Sigmoid colon (tissue), 7 donors: ENCODE measurements around the gene HBA1. TPM values are rescaled to one million over a fixed set of nuclear protein-coding genes. Genes with fewer than 3 reads are reported as not detected.
"Not testable (repeated sequence)": the region's sequence is repeated elsewhere in the genome, so short reads cannot be mapped to it uniquely, and the experiment has no call there.

ENCODE experiments used
- DNase-seq: peaks from one replicate; pipeline ENCODE4 v3.0.0-alpha.2; 2019
- H3K27ac ChIP-seq, 4 donors: fragments of 200-600 bp; sonication (generic); one replicate each; pipeline ENCODE4 v1.5.1; 2016 to 2019; ENCODE audit warnings: mild to moderate bottlenecking in 1 of 4
- H3K27me3 ChIP-seq, 3 donors: fragments of 200-600 bp; sonication (generic); one replicate each; pipeline ENCODE4 v1.5.1; 2019; ENCODE audit warnings: mild to moderate bottlenecking in 1 of 3
- H3K36me3 ChIP-seq, 4 donors: fragments of 200-600 bp; sonication (generic); one replicate each; pipeline ENCODE4 v1.5.1; 2016 to 2019
- H3K4me1 ChIP-seq, 4 donors: fragments of 200-600 bp; sonication (generic); one replicate each; pipeline ENCODE4 v1.5.1; 2017 to 2019
- H3K4me3 ChIP-seq, 4 donors: fragments of 200-600 bp; sonication (generic); one replicate each; pipeline ENCODE4 v1.5.1; 2017 to 2019; ENCODE audit warnings: mild to moderate bottlenecking in 2 of 4, moderate library complexity in 1 of 4
- H3K9me3 ChIP-seq, 4 donors: fragments of 200-600 bp in 3 of 4; sonication (generic) in 3 of 4; one replicate each; pipeline versions ENCODE4 v1.5.1 to v1.6.1; 2013 to 2019
- CTCF ChIP-seq, 4 experiments: fragments of 450-650 bp in 3 of 4; fragments of 200-600 bp in 1 of 4; IDR thresholded peaks; one replicate each; pipeline ENCODE4 v1.5.1; 2016 to 2019; ENCODE audit warnings: antibody characterized with exemption in 4 of 4, mild to moderate bottlenecking in 3 of 4, moderate library complexity in 2 of 4
- EP300 ChIP-seq, 4 donors: sonication (generic); formaldehyde crosslinking; IDR thresholded peaks; one replicate each; pipeline ENCODE4 v1.6.1; 2017; ENCODE audit warnings: antibody characterized with exemption in 4 of 4
- POLR2A ChIP-seq, 2 donors: fragments of 450-650 bp; IDR thresholded peaks; one replicate each; pipeline ENCODE4 v1.6.1; 2016; ENCODE audit warnings: antibody characterized with exemption in 2 of 2, mild to moderate bottlenecking in 2 of 2, moderate library complexity in 2 of 2
- POLR2AphosphoS5 ChIP-seq, 4 donors: sonication (generic); formaldehyde crosslinking; IDR thresholded peaks; one replicate each; pipeline ENCODE4 v1.6.1; 2017; ENCODE audit warnings: antibody characterized with exemption in 4 of 4
- WGBS, 2 donors: extraction: QIAGEN DNeasy Blood & Tissue Kit; methylation state at CpG; one replicate each; pipeline ENCODE4 v1.1.7; 2013; 5-methylcytosine and 5-hydroxymethylcytosine counted together
- intact Hi-C: fragments of 100-400 bp; cut with DNase I; formaldehyde crosslinking; loops from one replicate; pipeline ENCODE4 v1.15.1; 2023
- polyA plus RNA-seq, 3 donors: library from polyadenylated mRNA; stranded (reverse); fragments of 200-250 nt; gene quantifications; one replicate each; pipeline ENCODE4 v1.2.3, GENCODE V29; 2013
- total RNA-seq, 4 donors: library from RNA; depleted of rRNA; stranded (reverse); fragments of >200 nt; gene quantifications; one replicate each; pipeline ENCODE4 v1.1.0, GENCODE V29; 2016
- donor health status: healthy with polysubstance abuse.
- donor health status: Bipolar disorder and iron deficiency.
- donor health status: healthy.

Gene HBA1
- total and polyA plus RNA-seq, 7 donors: 1.7 to 4.1 TPM; not detected in 5

DNA sequence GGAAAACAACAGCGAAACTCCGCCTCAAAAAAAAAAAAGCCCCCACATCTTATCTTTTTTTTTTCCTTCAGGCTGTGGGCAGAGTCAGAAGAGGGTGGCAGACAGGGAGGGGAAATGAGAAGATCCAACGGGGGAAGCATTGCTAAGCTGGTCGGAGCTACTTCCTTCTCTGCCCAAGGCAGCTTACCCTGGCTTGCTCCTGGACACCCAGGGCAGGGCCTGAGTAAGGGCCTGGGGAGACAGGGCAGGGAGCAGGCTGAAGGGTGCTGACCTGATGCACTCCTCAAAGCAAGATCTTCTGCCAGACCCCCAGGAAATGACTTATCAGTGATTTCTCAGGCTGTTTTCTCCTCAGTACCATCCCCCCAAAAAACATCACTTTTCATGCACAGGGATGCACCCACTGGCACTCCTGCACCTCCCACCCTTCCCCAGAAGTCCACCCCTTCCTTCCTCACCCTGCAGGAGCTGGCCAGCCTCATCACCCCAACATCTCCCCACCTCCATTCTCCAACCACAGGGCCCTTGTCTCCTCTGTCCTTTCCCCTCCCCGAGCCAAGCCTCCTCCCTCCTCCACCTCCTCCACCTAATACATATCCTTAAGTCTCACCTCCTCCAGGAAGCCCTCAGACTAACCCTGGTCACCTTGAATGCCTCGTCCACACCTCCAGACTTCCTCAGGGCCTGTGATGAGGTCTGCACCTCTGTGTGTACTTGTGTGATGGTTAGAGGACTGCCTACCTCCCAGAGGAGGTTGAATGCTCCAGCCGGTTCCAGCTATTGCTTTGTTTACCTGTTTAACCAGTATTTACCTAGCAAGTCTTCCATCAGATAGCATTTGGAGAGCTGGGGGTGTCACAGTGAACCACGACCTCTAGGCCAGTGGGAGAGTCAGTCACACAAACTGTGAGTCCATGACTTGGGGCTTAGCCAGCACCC lies 1.2 kb upstream of the HBA1 start:
- Histone ChIP-seq H3K36me3 (no peaks in the 10 kb centered on the region), H3K9me3 (no peaks in the 10 kb centered on the region), H3K4me1 (peaks cover 0 to 8% (median 6%) of the 10 kb centered on the region in 4 donors), H3K27ac (no peak overlapping the region), H3K27me3 (peaks cover 47 to 78% (median 64%) of the 10 kb centered on the region in 3 donors), H3K4me3 (no peak overlapping the region)
- TF ChIP-seq POLR2A (IDR thresholded peaks at IDR 0.05): no peak
- no peak for TF ChIP-seq CTCF (IDR thresholded peaks at IDR 0.05)
- TF ChIP-seq POLR2AphosphoS5 (IDR thresholded peaks at IDR 0.05): no peak
- TF ChIP-seq EP300 (IDR thresholded peaks at IDR 0.05): no peak
- intact Hi-C loops: no loop called here
- no peak for DNase-seq
- WGBS, 2 donors: 16 to 20% methylated on average over 8 of the region's 8 CpGs

DNA sequence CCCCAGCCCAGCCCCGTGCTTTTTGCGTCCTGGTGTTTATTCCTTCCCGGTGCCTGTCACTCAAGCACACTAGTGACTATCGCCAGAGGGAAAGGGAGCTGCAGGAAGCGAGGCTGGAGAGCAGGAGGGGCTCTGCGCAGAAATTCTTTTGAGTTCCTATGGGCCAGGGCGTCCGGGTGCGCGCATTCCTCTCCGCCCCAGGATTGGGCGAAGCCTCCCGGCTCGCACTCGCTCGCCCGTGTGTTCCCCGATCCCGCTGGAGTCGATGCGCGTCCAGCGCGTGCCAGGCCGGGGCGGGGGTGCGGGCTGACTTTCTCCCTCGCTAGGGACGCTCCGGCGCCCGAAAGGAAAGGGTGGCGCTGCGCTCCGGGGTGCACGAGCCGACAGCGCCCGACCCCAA lies 474 bp upstream of the HBA1 start:
- WGBS, 2 donors: 1% methylated on average over 26 to 27 of the region's 39 CpGs
- H3K27ac ChIP-seq, H3K4me3 ChIP-seq: not testable (repeated sequence)

DNA sequence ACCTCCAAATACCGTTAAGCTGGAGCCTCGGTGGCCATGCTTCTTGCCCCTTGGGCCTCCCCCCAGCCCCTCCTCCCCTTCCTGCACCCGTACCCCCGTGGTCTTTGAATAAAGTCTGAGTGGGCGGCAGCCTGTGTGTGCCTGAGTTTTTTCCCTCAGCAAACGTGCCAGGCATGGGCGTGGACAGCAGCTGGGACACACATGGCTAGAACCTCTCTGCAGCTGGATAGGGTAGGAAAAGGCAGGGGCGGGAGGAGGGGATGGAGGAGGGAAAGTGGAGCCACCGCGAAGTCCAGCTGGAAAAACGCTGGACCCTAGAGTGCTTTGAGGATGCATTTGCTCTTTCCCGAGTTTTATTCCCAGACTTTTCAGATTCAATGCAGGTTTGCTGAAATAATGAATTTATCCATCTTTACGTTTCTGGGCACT lies 928 bp downstream of the HBA1 start:
- TF ChIP-seq CTCF (IDR thresholded peaks at IDR 0.05) (no peak), POLR2AphosphoS5 (IDR thresholded peaks at IDR 0.05) (no peak), EP300 (IDR thresholded peaks at IDR 0.05) (no peak), POLR2A (IDR thresholded peaks at IDR 0.05) (no peak)
- Histone ChIP-seq H3K9me3 (no peaks in the 10 kb centered on the region), H3K4me1 (peaks cover 0 to 22% (median 19%) of the 10 kb centered on the region in 4 donors), H3K27ac (no peak overlapping the region), H3K27me3 (peaks cover 46 to 71% (median 54%) of the 10 kb centered on the region in 3 donors), H3K4me3 (no peak overlapping the region), H3K36me3 (no peaks in the 10 kb centered on the region)
- intact Hi-C loops: no loop called here
- WGBS, 2 donors: 3 to 11% methylated on average over 13 of the region's 13 CpGs
- no peak for DNase-seq

More for the DNA sequence above, 474 bp upstream of the HBA1 start:
- DNase-seq, H3K36me3 ChIP-seq, H3K9me3 ChIP-seq, intact Hi-C loops: not testable (repeated sequence)
- Histone ChIP-seq H3K27me3 (peaks cover 52 to 78% (median 64%) of the 10 kb centered on the region in 3 donors), H3K4me1 (peaks cover 0 to 15% (median 13%) of the 10 kb centered on the region in 4 donors)

DNA sequence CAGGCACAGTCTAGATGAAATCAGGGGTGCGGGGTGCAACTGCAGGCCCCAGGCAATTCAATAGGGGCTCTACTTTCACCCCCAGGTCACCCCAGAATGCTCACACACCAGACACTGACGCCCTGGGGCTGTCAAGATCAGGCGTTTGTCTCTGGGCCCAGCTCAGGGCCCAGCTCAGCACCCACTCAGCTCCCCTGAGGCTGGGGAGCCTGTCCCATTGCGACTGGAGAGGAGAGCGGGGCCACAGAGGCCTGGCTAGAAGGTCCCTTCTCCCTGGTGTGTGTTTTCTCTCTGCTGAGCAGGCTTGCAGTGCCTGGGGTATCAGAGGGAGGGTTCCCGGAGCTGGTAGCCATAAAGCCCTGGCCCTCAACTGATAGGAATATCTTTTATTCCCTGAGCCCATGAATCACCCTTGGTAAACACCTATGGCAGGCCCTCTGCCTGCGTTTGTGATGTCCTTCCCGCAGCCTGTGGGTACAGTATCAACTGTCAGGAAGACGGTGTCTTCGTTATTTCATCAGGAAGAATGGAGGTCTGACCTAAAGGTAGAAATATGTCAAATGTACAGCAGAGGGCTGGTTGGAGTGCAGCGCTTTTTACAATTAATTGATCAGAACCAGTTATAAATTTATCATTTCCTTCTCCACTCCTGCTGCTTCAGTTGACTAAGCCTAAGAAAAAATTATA lies 1.6 kb downstream of the HBA1 start:
- Histone ChIP-seq H3K36me3 (no peaks in the 10 kb centered on the region), H3K9me3 (no peaks in the 10 kb centered on the region), H3K27ac (no peak overlapping the region), H3K27me3 (peaks cover 46 to 71% (median 54%) of the 10 kb centered on the region in 3 donors), H3K4me3 (no peak overlapping the region), H3K4me1 (peaks cover 0 to 22% (median 19%) of the 10 kb centered on the region in 4 donors)
- intact Hi-C loops: no loop called here
- DNase-seq: no peak
- TF ChIP-seq POLR2A (IDR thresholded peaks at IDR 0.05) (no peak), POLR2AphosphoS5 (IDR thresholded peaks at IDR 0.05) (no peak)
- WGBS, 2 donors: 45 to 65% methylated on average over 11 of the region's 11 CpGs

DNA sequence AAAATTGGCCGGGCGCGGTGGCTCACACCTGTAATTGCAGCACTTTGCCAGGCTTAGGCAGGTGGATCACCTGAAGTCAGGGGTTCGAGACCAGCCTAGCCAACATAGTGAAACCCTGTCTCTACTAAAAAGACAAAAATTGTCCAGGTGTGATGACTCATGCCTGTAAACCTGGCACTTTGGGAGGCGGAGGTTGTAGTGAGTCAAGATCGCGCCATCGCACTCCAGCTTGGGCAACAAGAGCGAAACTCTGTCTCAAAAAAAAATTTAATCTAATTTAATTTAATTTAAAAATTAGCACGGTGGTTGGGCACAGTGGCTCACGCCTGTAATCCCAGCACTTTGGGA lies 2.2 kb downstream of the HBA1 start:
- no peaks in the 10 kb centered on the region for H3K9me3 ChIP-seq
- intact Hi-C loops: no loop called here
- no peak overlapping the region for H3K4me3 ChIP-seq
- no peaks in the 10 kb centered on the region for H3K36me3 ChIP-seq
- DNase-seq: no peak
- 64 to 86% methylated on average over 11 of the region's 11 CpGs for WGBS, 2 donors
- no peak overlapping the region for H3K27ac ChIP-seq
- H3K4me1 ChIP-seq: peaks cover 0 to 22% (median 19%) of the 10 kb centered on the region in 4 donors
- TF ChIP-seq POLR2A (IDR thresholded peaks at IDR 0.05) (no peak), CTCF (IDR thresholded peaks at IDR 0.05) (no peak), EP300 (IDR thresholded peaks at IDR 0.05) (no peak), POLR2AphosphoS5 (IDR thresholded peaks at IDR 0.05) (no peak)
- peaks cover 44 to 66% (median 54%) of the 10 kb centered on the region in 3 donors for H3K27me3 ChIP-seq
